K562 (cell line): ENCODE results near the gene ADAM15. TPM values are rescaled to one million over a fixed set of nuclear protein-coding genes. Genes with fewer than 3 reads are reported as not detected.

ENCODE experiments used
- DDX20 ChIP-seq: fragments of 450-650 bp; IDR thresholded peaks from 2 replicates; pipeline ENCODE4 v1.6.1; 2016; ENCODE audit warnings: missing genetic modification characterization, low read depth, mild to moderate bottlenecking, missing compliant biosample characterization, moderate library complexity
- EP300 ChIP-seq: IDR thresholded peaks from 2 replicates; pipeline ENCODE4 v1.6.1; 2012; ENCODE audit warnings: low read length, improper control_type of control experiment
- GTF2A2 ChIP-seq: IDR thresholded peaks from 2 replicates; pipeline ENCODE4 v1.6.1; 2016; ENCODE audit warnings: mild to moderate bottlenecking, missing genetic modification characterization, missing compliant biosample characterization
- HOXB6 ChIP-seq: fragments of 250-450 bp; sonication (Bioruptor Pico); IDR thresholded peaks from 2 replicates; pipeline ENCODE4 v1.5.1; 2022; ENCODE audit warnings: mild to moderate bottlenecking, borderline replicate concordance
- IRF1 ChIP-seq: sonication (generic); formaldehyde crosslinking; IDR thresholded peaks from 2 replicates; pipeline ENCODE4 v1.8.0; 2022; ENCODE audit warnings: missing genetic modification reagents, mild to moderate bottlenecking, borderline replicate concordance
- TAF1 ChIP-seq: IDR thresholded peaks from 2 replicates; pipeline ENCODE4 v1.6.1; 2011; ENCODE audit warnings: mild to moderate bottlenecking, low read length, moderate library complexity; ENCODE audit not compliant: insufficient read depth, control insufficient read depth, severe bottlenecking; ENCODE audit errors: extremely low read depth
- TFE3 ChIP-seq: fragments of 450-650 bp; formaldehyde crosslinking; IDR thresholded peaks from 2 replicates; pipeline ENCODE4 v1.4.0; 2020; ENCODE audit warnings: mild to moderate bottlenecking, mixed read lengths
- ZBTB40 ChIP-seq, 2 experiments: fragments of 450-650 bp in 1 of 2; sonication (generic) in 1 of 2; formaldehyde crosslinking in 1 of 2; IDR thresholded peaks; 2 replicates each; pipeline versions ENCODE4 v1.7.1 to v1.9.0; 2016 to 2022; ENCODE audit warnings: inconsistent platforms in 1 of 2, mild to moderate bottlenecking in 1 of 2, missing genetic modification reagents in 1 of 2
- ZNF133 ChIP-seq: fragments of 250-450 bp; sonication (Bioruptor Pico); IDR thresholded peaks from 2 replicates; pipeline ENCODE4 v1.4.0; 2020; ENCODE audit warnings: mild to moderate bottlenecking
- ZNF140 ChIP-seq: fragments of 250-450 bp; sonication (Bioruptor Pico); IDR thresholded peaks from 2 replicates; pipeline ENCODE4 v1.8.0; 2021; ENCODE audit warnings: moderate library complexity, mild to moderate bottlenecking, inconsistent platforms
- ZNF197 ChIP-seq: fragments of 200-800 bp; sonication (Bioruptor generic); IDR thresholded peaks from 2 replicates; pipeline ENCODE4 v1.6.1; 2016; ENCODE audit warnings: low read depth, missing genetic modification characterization, missing compliant biosample characterization
- ZNF324 ChIP-seq: fragments of 250-450 bp; sonication (Bioruptor Pico); IDR thresholded peaks from 2 replicates; pipeline ENCODE4 v1.4.0; 2020; ENCODE audit warnings: mild to moderate bottlenecking
- ZNF586 ChIP-seq: fragments of 450-650 bp; formaldehyde crosslinking; conservative IDR thresholded peaks from 2 replicates; pipeline ENCODE4 v1.4.0; 2020; ENCODE audit warnings: mild to moderate bottlenecking, moderate library complexity
- ZNF717 ChIP-seq: fragments of 250-450 bp; sonication (Bioruptor Pico); IDR thresholded peaks from 2 replicates; pipeline ENCODE4 v1.5.0; 2021
- ZNF77 ChIP-seq: fragments of 250-450 bp; sonication (Bioruptor Pico); IDR thresholded peaks from 2 replicates; pipeline ENCODE4 v1.5.0; 2020
- polyA plus RNA-seq, 8 experiments: library from polyadenylated mRNA; depleted of rRNA in 4 of 8; stranded (reverse) in 5 of 8; unstranded in 3 of 8; fragments of >200 nt; fragmentation: Nextera tagmentation in 2 of 8; fragmentation: Illumina TruSeq in 1 of 8; extraction: Ambion mirVana in 2 of 8; extraction: Trizol in 1 of 8; gene quantifications; 2 replicates each; pipeline versions ENCODE4 v1.2.1 to v1.2.3, GENCODE V29; 2011 to 2014; ENCODE audit warnings: inconsistent platforms in 1 of 8, missing spikeins in 1 of 8
- total RNA-seq, 7 experiments: library from RNA; depleted of rRNA in 6 of 7; stranded (reverse); fragments of >200 nt in 6 of 7; fragmentation: Illumina TruSeq in 2 of 7; extraction: Trizol in 2 of 7; gene quantifications; 2 replicates each; pipeline versions ENCODE4 v1.2.1 to v1.2.3, GENCODE V29; 2011 to 2021; ENCODE audit warnings: low replicate concordance in 1 of 7

ADAM15 gene
- total and polyA plus RNA-seq, 9 of the 15 experiments (the other 6 are each of a cell fraction or from before 2014, with no cell fraction given) = 0.69 to 72.3 (median 32.8) TPM

- TF ChIP-seq TFE3 (no peak), ZNF324 (no peak), ZNF133 (no peak), TAF1 (peak; percentile 45), ZNF77 (no peak), ZBTB40 (IDR thresholded peaks at IDR 0.05) (no peak), ZBTB40 (CRISPR knock-in tag; IDR thresholded peaks at IDR 0.05) (no peak), HOXB6 (CRISPR knock-in tag) (no peak), EP300 (no peak), DDX20 (no peak), ZNF197 (peak; percentile 60; the same call in 1 of the 2 replicates), IRF1 (no peak), ZNF586 (CRISPR knock-in tag) (no peak), ZNF140 (CRISPR knock-in tag) (no peak), GTF2A2 (tag) (no peak), ZNF717 (CRISPR knock-in tag) (no peak)
These were observed 33.8 kb upstream of the ADAM15 start (continued) for GRCh38 chr1:155017041-155017945.
